ENCODE data around the gene ZBTB21.
"Not testable (repeated sequence)": the region's sequence is repeated elsewhere in the genome, so short reads cannot be mapped to it uniquely, and the experiment has no call there.

ZBTB21 gene

GRCh38 chr21:41952568-41953248 lies 57.5 kb downstream of the ZBTB21 start:
- no peak for DNase-seq (ENCODE audit: low read depth)

GRCh38 chr21:41951876-41952567 lies 58.1 kb downstream of the ZBTB21 start:
- DNase-seq (ENCODE audit: low read depth) = no peak

GRCh38 chr21:41950941-41951351 lies 59.2 kb downstream of the ZBTB21 start:
- DNase-seq (ENCODE audit: low read depth) = no peak

- DNase-seq (ENCODE audit: low read depth) = not testable (repeated sequence)
Measured at GRCh38 chr21:41949631-41950030, 60.5 kb downstream of the ZBTB21 start.

GRCh38 chr21:41948901-41949300 lies 61.3 kb downstream of the ZBTB21 start:
- no peak for DNase-seq (ENCODE audit: low read depth)

GRCh38 chr21:41948078-41948895 lies 61.9 kb downstream of the ZBTB21 start:
- no peak for DNase-seq (ENCODE audit: low read depth)

- DNase-seq (ENCODE audit: low read depth) = no peak
Measured at GRCh38 chr21:41945982-41946381, 64.2 kb downstream of the ZBTB21 start.

GRCh38 chr21:41943851-41944250 lies 66.3 kb downstream of the ZBTB21 start:
- no peak for DNase-seq (ENCODE audit: low read depth)

- DNase-seq (ENCODE audit: low read depth) = no peak
Measured at GRCh38 chr21:41942457-41942856, 67.7 kb downstream of the ZBTB21 start.

- no peak for DNase-seq (ENCODE audit: low read depth)
Measured at GRCh38 chr21:41941941-41942340, 68.2 kb downstream of the ZBTB21 start.

GRCh38 chr21:41940431-41940830 lies 69.7 kb downstream of the ZBTB21 start:
- no peak for DNase-seq (ENCODE audit: low read depth)

GRCh38 chr21:41939391-41939790 lies 70.8 kb downstream of the ZBTB21 start:
- DNase-seq (ENCODE audit: low read depth) = no peak

Measured in HS-5 (cell line).